Stimulated activated CD8-positive, alpha-beta memory T cell treated with anti-CD3 and anti-CD28 coated beads, Interleukin-15, amount 100 ng/mL, for 4 hours (primary cell): ENCODE data around the gene WDR70.
"Not testable (repeated sequence)": the region's sequence is repeated elsewhere in the genome, so short reads cannot be mapped to it uniquely, and the experiment has no call there.

Experiments used
- DNase-seq, 2 donors: peaks; one replicate each; pipeline ENCODE4 v3.0.0-alpha.2; 2020; ENCODE audit warnings: low read depth in 2 of 2

Gene WDR70

GRCh38 chr5:37685211-37685610 lies 306.1 kb downstream of the WDR70 start:
- no peak for DNase-seq

DNA sequence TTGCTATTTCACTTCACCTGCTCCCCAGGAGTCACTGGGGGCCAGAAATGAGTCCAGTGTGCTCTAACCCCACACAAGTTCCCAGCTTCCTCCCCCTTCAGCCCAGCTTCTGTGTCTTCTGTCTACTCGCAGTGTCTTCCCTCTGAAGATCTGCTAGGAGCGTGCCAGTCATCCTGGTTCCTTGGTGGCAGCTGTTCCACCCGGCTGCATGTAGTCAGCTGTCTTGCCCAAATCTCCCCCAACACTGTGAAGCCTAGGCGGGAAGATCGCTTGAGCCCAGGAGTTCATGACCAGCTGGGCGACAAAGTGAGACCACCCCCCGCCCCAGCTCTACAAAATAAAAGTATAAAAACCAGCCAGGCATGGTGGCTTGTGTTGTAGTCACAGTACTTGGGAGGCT lies 306.7 kb downstream of the WDR70 start:
- no peak for DNase-seq

- DNase-seq: not testable (repeated sequence)
Observed at GRCh38 chr5:37688925-37689324, 309.8 kb downstream of the WDR70 start.

- not testable (repeated sequence) for DNase-seq
Observed at GRCh38 chr5:37694333-37694732, 315.2 kb downstream of the WDR70 start.

- DNase-seq: no peak
Observed at GRCh38 chr5:37694867-37695266, 315.7 kb downstream of the WDR70 start.

DNA sequence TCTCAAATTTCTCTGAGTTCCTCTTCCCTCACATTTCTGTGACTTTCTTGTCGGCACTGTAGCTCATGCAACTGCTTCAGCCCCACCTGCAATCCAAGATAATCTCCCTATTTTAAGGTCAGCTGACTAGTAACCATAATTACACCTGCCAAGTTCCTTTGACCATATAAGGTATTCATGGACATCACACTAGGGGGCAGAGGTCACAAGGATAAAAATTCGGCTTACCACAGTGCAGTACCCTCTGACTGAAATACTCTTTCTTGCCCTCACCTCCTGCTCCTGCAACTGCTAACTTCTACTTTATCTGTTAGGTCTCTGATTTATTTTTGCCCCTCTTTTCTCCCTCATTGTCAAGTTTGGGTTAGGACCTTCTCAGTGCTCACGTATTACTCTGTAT lies 316.5 kb downstream of the WDR70 start:
- DNase-seq: no peak

DNA sequence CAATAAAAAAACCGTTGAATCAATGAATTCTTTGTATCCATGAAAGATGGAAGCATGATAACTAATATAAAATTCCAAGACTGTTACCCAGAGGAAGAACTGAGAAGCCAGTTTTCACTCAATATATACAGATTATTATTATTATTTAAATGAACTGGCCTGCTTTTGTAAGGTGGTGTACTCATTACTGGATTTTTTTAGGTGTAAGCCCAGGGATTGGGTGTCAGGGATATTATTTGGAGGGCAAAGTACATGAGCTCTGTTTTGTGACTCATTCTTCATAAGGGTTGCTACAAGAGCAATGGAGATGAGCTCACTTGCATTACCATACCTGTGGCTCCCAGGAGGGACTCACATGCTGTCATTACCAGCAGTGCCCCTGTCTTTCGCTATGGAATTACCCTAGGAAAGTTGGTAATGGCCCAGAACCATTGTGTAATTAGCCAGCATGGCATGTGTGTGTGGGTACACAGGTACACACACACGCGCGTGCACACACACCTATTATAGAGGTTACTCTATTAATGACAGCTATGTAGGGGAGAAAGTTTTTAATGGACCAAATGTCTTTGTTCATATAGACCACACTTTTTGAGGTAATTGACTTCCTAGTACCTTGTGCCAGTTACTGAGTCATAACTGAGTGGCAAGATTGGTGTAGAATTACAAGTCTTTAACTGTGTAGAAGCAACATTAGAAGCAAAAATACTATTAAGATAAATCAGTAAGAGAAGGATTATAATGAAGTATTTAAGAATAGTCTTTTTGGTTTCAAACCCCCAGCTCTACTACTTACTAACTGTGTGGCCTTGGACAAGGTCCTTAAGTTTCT lies 317.3 kb downstream of the WDR70 start:
- no peak for DNase-seq

DNA sequence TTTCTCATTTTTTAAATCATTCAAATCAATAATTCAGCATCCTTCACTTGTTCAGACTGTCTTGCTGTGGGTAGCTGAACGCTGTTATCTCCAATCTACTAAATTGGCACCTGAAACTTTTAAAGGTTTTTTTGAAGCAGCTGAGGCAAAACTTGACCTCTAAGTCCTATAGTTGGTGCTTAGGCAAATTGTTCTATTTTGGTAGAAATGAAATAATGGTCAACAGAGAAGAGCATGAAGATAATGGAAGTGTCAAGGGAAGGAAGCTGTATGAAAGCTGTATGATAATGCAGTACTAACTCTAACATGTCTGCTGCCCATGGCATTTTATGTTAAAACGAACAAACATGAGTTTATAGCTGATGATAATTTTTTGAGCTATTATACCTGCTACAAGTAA lies 322.8 kb downstream of the WDR70 start:
- no peak for DNase-seq

DNA sequence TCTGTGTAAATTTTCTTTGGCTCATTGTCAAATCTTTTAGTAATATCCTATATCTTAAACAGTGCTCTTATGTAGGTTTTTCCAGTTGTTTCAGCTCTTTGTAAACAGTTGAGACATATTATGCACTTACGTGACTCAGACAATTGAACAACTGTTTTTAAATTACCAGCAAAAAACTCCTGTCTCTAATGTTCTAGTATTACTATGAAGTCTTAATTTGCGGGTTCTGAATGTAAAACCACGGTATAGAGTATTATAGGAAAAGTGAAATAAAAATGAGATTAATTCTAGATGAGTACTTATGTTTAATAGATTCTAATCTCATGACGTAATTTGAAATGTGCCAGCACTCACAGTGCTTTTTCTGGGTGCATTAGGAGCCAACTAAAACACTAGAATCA lies 324.7 kb downstream of the WDR70 start:
- DNase-seq: no peak

GRCh38 chr5:37704406-37704805 lies 325.3 kb downstream of the WDR70 start:
- no peak for DNase-seq

DNA sequence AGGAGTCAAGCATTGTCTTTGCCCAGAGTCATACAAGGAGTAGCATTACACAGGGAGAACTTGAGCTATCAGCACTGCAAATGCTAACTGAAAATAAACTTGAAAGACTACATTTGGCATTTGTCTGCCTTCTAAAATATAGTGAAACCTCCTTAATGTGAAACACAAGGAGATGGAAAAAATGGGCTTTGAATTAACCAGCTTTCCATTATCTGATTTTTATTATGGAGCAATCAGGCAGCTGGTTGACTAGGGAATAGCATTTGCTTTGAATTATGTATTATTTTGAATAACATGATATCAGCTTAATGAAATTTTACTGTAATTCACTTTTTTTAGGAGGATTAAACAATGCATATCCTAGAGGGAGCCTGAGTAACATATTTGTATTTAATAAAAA lies 329.9 kb downstream of the WDR70 start:
- DNase-seq: no peak

GRCh38 chr5:37710965-37711364 lies 331.8 kb downstream of the WDR70 start:
- DNase-seq: no peak

DNA sequence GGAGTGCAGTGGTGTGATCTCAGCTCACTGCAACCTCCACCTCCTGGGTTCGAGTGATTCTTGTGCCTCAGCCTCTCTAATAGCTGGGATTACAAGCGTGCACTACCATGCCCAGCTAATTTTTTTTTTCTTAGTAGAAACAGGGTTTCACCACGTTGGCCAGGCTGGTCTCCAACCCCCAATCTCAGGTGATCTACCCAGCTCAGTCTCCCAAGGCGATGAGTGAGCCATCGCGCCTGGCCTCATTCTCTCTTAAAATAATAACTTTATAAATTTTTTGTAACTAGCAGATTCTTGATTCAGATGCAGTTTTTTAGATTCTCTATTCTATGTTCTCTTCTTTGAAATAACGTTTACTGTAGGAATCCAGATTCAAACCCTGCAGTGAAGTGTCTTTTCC lies 333.6 kb downstream of the WDR70 start:
- DNase-seq: no peak

DNA sequence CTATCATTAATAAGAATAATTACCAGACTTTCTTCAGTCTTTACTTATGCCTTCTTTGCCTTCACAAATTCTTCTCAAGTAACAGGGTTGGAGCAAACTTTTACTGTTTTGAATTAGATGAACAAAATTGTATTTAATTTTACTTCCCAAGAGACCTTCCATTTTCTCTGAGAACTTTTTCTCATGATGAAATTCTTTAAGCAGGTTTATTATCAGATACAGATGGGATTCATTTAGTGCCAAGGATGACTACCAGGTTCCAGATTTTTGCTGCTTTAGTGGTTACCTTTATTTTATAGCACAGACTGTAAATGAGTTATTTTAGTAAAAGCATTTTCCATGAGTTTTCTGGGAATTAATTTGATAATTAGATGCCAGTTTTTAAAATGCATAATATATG lies 335.6 kb downstream of the WDR70 start:
- no peak for DNase-seq

DNA sequence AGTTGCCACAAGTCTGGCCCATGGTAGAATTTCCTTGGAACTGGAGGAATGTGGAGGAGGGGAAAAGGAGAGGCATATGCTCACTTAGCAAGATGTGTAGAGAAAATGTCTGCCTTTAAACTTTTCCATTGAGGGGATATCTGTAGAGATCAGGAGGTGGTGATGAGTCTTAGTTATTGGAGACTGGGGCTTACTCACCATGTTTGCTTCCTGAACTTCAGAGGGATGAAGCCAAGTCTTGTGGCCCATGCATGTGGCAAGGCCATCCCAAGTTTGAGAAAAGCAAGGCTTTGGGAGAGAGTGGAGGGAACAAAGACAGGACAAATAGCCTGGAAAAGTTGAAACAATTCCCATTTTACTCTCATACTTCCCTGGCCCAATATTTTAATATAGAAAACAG lies 336.2 kb downstream of the WDR70 start:
- DNase-seq: no peak

GRCh38 chr5:37715992-37716391 lies 336.9 kb downstream of the WDR70 start:
- DNase-seq: no peak

- no peak for DNase-seq
Observed at GRCh38 chr5:37716405-37716804, 337.3 kb downstream of the WDR70 start.

GRCh38 chr5:37717276-37717612 lies 338.1 kb downstream of the WDR70 start:
- DNase-seq: no peak

DNA sequence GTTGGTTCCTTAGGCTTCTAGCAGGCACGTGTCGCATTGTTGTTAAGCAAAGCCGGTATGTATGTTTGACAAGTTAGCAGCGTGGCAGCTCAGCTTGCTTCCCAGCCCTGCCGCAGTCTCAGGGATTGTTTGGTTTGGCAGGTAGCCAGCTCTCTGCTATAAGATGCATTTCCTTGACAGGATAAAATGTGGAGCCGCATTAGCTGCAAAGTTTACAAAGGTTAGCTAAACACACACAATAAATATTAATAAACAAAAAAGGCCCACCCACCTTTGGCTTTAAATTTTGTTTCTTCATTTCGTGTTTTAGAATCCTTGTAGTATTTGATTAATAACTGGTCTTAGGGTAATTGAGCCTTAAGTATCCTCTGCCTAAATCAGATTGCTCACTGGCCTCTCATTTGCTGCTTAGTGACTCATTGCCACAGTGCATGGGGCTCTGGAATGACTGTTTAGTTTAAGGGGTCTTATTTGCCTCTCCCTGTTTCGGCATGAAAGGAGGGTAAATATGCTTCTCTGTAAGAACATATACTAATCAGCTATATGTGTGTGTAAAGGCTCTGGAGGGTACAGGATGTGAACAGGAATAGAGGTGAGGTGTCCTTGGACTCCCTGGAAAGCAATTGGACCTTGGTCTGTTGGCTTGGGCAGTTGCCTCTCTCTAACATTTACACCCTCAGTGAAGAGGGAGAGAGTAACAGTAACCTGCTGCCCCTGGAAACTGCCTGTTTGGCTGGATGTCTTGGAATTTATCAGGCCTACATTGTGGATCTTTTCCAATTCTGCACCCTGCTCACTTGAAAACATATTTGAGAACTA lies 338.7 kb downstream of the WDR70 start:
- no peak for DNase-seq

DNA sequence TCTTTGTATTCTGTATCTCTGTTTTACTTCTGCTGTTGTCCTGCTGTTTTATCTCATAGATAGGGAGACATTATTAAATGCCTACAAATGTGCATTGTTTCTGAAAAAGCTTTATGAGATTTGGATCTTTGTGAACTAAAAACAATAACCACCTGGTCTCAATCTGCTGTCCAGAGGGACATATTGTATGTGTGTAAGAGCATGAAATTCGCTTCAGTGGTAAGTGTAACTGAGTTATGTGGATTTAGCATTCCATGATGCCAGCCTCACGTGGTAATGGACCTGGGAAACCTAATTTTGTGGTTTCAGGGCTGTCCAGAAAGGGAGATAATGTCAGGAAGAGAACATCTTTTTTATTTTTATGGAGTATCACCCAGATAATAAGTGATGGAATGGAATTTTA lies 341.4 kb downstream of the WDR70 start:
- DNase-seq: no peak

- no peak for DNase-seq
Observed at GRCh38 chr5:37721447-37721871, 342.3 kb downstream of the WDR70 start.

DNA sequence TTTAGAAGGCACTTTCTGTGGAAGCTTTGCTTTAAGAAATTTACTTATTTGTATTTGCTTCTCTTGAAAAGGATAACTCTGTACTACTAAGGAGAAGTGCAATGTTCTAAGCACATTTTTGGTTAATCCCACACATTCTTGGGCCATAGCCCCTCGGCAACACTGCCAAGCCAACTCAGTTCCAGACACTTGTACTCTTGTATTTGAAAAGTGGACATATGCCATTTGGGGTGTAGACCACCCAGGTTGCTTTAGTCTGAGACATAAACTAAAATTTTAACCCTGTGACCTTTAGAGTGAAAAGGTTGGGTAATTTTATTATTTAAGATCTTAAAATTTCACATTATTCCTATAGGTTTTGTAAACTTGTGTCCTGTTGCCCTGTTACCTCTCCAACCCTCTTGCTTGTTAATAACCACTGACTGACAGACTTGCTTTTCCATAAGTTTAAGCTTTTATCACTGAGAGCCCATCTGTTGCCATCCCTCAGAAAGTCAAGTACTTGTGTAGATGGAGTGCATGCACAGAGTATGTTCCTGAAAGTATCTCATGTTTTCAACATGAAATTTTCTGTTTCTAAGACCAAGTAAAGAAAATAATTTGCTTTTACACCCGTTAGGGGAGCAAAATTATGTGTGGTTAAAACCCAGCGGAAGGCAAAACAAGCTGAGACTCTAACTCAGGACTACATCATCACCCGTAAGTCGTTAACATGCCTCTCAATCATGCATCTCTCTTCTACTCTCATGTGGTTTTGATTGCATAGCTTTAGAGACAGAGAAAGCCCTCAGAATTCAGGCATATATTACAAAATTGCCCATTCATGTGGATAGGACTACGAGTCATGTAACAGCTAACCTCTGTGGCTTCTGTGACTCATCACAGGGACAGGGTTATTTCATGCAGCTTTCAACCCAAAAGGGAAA lies 343.4 kb downstream of the WDR70 start:
- no peak for DNase-seq
